K562 (cell line): ENCODE results near the gene AKT2. TPM values are rescaled to one million over a fixed set of nuclear protein-coding genes. Genes with fewer than 3 reads are reported as not detected.

Experiments used
- CTBP1 ChIP-seq: fragments of 450-650 bp; IDR thresholded peaks from 2 replicates; pipeline ENCODE4 v1.6.1; 2016; ENCODE audit warnings: borderline replicate concordance
- DNMT1 ChIP-seq: fragments of 450-650 bp; IDR thresholded peaks from 2 replicates; pipeline ENCODE4 v1.6.1; 2016; ENCODE audit warnings: antibody characterized with exemption, mild to moderate bottlenecking
- RAD51 ChIP-seq: fragments of 450-650 bp; IDR thresholded peaks from 2 replicates; pipeline ENCODE4 v1.7.1; 2016; ENCODE audit warnings: low read depth, mild to moderate bottlenecking, borderline replicate concordance
- REST ChIP-seq, 2 experiments: fragments of 450-650 bp; formaldehyde crosslinking in 1 of 2; IDR thresholded peaks; 2 replicates each; pipeline versions ENCODE4 v1.4.0 to v1.6.1; 2014 to 2020; ENCODE audit warnings: mild to moderate bottlenecking in 2 of 2, borderline replicate concordance in 1 of 2, low read depth in 1 of 2
- SIN3A ChIP-seq, 2 experiments: fragments of 150-350 bp in 1 of 2; IDR thresholded peaks; 2 replicates each; pipeline ENCODE4 v1.6.1; 2011 to 2016; ENCODE audit warnings: borderline replicate concordance in 2 of 2, low read depth in 2 of 2, low read length in 2 of 2, mild to moderate bottlenecking in 2 of 2, moderate library complexity in 2 of 2; ENCODE audit not compliant: control insufficient read depth in 1 of 2
- SMARCB1 ChIP-seq: IDR thresholded peaks from 2 replicates; pipeline ENCODE4 v1.6.1; 2011; ENCODE audit warnings: improper control_type of control experiment, low read depth; ENCODE audit not compliant: insufficient read length
- TGIF2 ChIP-seq: sonication (generic); formaldehyde crosslinking; IDR thresholded peaks from 2 replicates; pipeline ENCODE4 v1.8.1; 2022; ENCODE audit warnings: mild to moderate bottlenecking, missing genetic modification reagents, moderate library complexity
- USF1 ChIP-seq: sonication (generic); formaldehyde crosslinking; IDR thresholded peaks from 2 replicates; pipeline ENCODE4 v1.9.0; 2022; ENCODE audit warnings: mild to moderate bottlenecking, missing genetic modification reagents
- USF2 ChIP-seq: sonication (generic); formaldehyde crosslinking; IDR thresholded peaks from 2 replicates; pipeline ENCODE4 v1.5.0; 2020; ENCODE audit warnings: missing genetic modification reagents
- ZKSCAN3 ChIP-seq: fragments of 250-450 bp; sonication (Bioruptor Pico); IDR thresholded peaks from 2 replicates; pipeline ENCODE4 v1.4.0; 2020
- ZNF609 ChIP-seq: sonication (generic); formaldehyde crosslinking; IDR thresholded peaks from 2 replicates; pipeline ENCODE4 v1.8.1; 2023; ENCODE audit warnings: missing genetic modification reagents, mild to moderate bottlenecking, borderline replicate concordance
- polyA plus RNA-seq, 8 experiments: library from polyadenylated mRNA; depleted of rRNA in 4 of 8; stranded (reverse) in 5 of 8; unstranded in 3 of 8; fragments of >200 nt; fragmentation: Nextera tagmentation in 2 of 8; fragmentation: Illumina TruSeq in 1 of 8; extraction: Ambion mirVana in 2 of 8; extraction: Trizol in 1 of 8; gene quantifications; 2 replicates each; pipeline versions ENCODE4 v1.2.1 to v1.2.3, GENCODE V29; 2011 to 2014; ENCODE audit warnings: inconsistent platforms in 1 of 8, missing spikeins in 1 of 8
- total RNA-seq, 7 experiments: library from RNA; depleted of rRNA in 6 of 7; stranded (reverse); fragments of >200 nt in 6 of 7; fragmentation: Illumina TruSeq in 2 of 7; extraction: Trizol in 2 of 7; gene quantifications; 2 replicates each; pipeline versions ENCODE4 v1.2.1 to v1.2.3, GENCODE V29; 2011 to 2021; ENCODE audit warnings: low replicate concordance in 1 of 7

The AKT2 gene
- total and polyA plus RNA-seq, 9 of the 15 experiments (the other 6 are each of a cell fraction or from before 2014, with no cell fraction given), result 1.1 to 132 (median 67.7) TPM

GRCh38 chr19:40219721-40220276 is 65.3 kb downstream of the AKT2 start (continued):
- TF ChIP-seq REST (IDR thresholded peaks at IDR 0.05; ENCODE audit: borderline replicate concordance) (peak; percentile 51), REST (CRISPR knock-in tag; IDR thresholded peaks at IDR 0.05; ENCODE audit: low read depth) (no peak), ZNF609 (CRISPR knock-in tag) (no peak), ZKSCAN3 (CRISPR knock-in tag) (no peak), USF1 (peak; percentile 81), SMARCB1 (no peak), DNMT1 (no peak), TGIF2 (no peak), USF2 (peak; percentile 67), RAD51 (peak; percentile 83), CTBP1 (no peak), SIN3A (IDR thresholded peaks at IDR 0.05; ENCODE audit: borderline replicate concordance in 2 of 2, control insufficient read depth in 1 of 2, low read depth in 2 of 2, low read length in 2 of 2) (no peak)
